Naive B cell (primary cell): Measurements from ENCODE around the gene ARSA. TPM values are rescaled to one million over a fixed set of nuclear protein-coding genes. Genes with fewer than 3 reads are reported as not detected.

Experiments
- polyA plus RNA-seq, 6 donors: library from polyadenylated mRNA; unstranded; fragments of 300-500 nt; fragmentation: Illumina TruSeq; gene quantifications; one replicate each; pipeline ENCODE4 v1.2.3, GENCODE V29; 2021; ENCODE audit warnings: low read depth in 6 of 6

ARSA gene
- polyA plus RNA-seq, 6 donors from 2014 or later, result 7.5 to 12.5 (median 8.8) TPM

Other genes starting within 250 kb of the ARSA start
- 10 to 100 TPM in 4 of 6 donors, 1 to 10 TPM in 2; 6.9 to 26.6 (median 11.4) TPM for gene SBF1, start 153.1 kb downstream of the ARSA start, polyA plus RNA-seq
- gene ADM2, start 146.6 kb downstream of the ARSA start, polyA plus RNA-seq, result under 1 TPM in 3 of 6 donors, not detected in 3; 0.08 to 0.86 (median 0.20) TPM
- not detected for gene MIOX, start 141.3 kb downstream of the ARSA start, polyA plus RNA-seq
- 10 to 100 TPM in 3 of 6 donors, 1 to 10 TPM in 3; 6.4 to 20.9 (median 10.1) TPM for gene LMF2, start 120.5 kb downstream of the ARSA start, polyA plus RNA-seq
- gene NCAPH2, start 119.9 kb downstream of the ARSA start, polyA plus RNA-seq, result 10 to 100 TPM; 33.9 to 43.3 (median 37.6) TPM
- gene SCO2, start 102.6 kb downstream of the ARSA start, polyA plus RNA-seq, result 10 to 100 TPM in 3 of 6 donors, 1 to 10 TPM in 3; 2.0 to 13.9 (median 8.1) TPM
- gene TYMP, start 98.1 kb downstream of the ARSA start, polyA plus RNA-seq, result 10 to 100 TPM; 10.5 to 41.3 (median 18.0) TPM
- gene KLHDC7B, start 82.3 kb downstream of the ARSA start, polyA plus RNA-seq, result 1 to 10 TPM; 1.5 to 5.8 (median 4.4) TPM
- gene SYCE3, start 65.2 kb downstream of the ARSA start, polyA plus RNA-seq, result not detected
- 1 to 10 TPM in 2 of 6 donors, under 1 TPM in 3, not detected in 1; 0.09 to 1.4 (median 1.00) TPM for gene CPT1B, start 49.7 kb downstream of the ARSA start, polyA plus RNA-seq
- gene CHKB, start 45.3 kb downstream of the ARSA start, polyA plus RNA-seq, result 10 to 100 TPM; 36.2 to 50.8 (median 42.0) TPM
- under 1 TPM in 1 of 6 donors, not detected in 5; 0.04 TPM for gene MAPK8IP2, start 27.4 kb downstream of the ARSA start, polyA plus RNA-seq
- not detected for gene SHANK3, start 44.7 kb upstream of the ARSA start, polyA plus RNA-seq
- gene ACR, start 110.1 kb upstream of the ARSA start, polyA plus RNA-seq, result not detected
- gene RABL2B, start 155.5 kb upstream of the ARSA start, polyA plus RNA-seq, result 10 to 100 TPM; 22.2 to 30.9 (median 26.8) TPM